DMS114 treated with DMSO at 0.1 percent for 48 hours (cell line): Measurements from ENCODE around the gene KIF27.
A peak's percentile ranks its signal among the peaks of the same experiment; 100 is the strongest.
"Not testable (repeated sequence)": the region's sequence is repeated elsewhere in the genome, so short reads cannot be mapped to it uniquely, and the experiment has no call there.

ENCODE experiments used
- DNase-seq: peaks from one replicate; lab custom pipeline; 2025; ENCODE audit not compliant: unreplicated experiment; lab: John Stamatoyannopoulos, UW

The KIF27 gene, protein sequence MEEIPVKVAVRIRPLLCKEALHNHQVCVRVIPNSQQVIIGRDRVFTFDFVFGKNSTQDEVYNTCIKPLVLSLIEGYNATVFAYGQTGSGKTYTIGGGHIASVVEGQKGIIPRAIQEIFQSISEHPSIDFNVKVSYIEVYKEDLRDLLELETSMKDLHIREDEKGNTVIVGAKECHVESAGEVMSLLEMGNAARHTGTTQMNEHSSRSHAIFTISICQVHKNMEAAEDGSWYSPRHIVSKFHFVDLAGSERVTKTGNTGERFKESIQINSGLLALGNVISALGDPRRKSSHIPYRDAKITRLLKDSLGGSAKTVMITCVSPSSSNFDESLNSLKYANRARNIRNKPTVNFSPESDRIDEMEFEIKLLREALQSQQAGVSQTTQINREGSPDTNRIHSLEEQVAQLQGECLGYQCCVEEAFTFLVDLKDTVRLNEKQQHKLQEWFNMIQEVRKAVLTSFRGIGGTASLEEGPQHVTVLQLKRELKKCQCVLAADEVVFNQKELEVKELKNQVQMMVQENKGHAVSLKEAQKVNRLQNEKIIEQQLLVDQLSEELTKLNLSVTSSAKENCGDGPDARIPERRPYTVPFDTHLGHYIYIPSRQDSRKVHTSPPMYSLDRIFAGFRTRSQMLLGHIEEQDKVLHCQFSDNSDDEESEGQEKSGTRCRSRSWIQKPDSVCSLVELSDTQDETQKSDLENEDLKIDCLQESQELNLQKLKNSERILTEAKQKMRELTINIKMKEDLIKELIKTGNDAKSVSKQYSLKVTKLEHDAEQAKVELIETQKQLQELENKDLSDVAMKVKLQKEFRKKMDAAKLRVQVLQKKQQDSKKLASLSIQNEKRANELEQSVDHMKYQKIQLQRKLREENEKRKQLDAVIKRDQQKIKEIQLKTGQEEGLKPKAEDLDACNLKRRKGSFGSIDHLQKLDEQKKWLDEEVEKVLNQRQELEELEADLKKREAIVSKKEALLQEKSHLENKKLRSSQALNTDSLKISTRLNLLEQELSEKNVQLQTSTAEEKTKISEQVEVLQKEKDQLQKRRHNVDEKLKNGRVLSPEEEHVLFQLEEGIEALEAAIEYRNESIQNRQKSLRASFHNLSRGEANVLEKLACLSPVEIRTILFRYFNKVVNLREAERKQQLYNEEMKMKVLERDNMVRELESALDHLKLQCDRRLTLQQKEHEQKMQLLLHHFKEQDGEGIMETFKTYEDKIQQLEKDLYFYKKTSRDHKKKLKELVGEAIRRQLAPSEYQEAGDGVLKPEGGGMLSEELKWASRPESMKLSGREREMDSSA (N-terminal part only)

DNA sequence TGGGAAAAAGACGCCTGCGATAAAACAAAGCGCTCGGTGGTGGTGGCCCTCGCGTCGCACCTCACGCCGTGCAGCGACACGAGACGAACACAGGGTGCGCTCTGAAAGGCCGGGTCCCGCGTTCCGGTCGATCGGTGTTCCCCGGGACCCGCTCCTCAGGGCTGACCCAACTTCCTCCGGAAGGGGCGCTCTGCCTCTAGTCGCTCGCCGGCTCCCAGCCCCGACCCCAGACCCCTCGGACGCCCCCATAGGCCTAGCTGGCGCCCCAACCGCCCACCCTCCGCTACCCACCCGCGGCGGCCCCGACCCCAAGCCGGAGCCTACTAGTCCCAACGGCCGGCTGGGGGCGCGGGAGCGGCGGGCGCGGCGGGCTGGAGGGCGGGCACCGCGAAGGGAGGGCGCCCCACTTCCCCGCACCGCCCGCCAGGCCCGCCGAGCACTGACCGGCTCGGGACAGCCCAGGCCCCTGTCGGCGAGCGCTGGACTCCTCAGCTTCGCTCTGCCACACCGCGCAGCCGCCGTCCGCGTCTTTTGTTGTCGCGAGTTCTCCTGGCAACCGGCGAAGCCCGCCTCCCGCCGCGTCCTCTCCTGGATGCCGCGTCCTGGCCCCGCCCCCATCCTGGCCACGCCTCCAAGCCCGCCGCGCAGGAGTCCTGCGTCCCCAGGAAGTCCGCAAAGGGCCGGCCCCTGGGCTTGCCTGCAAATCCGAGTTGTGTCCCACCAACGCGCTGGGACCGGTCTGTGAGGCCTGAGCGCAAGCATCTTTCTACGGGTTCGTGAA lies at the start of gene KIF27:
KIF27 (minus strand) TSS at position 506 of the 781 bp plus-strand sequence. CDS start 5,841 bp downstream, outside the sequence.
- DNase-seq = peak; percentile 75

DNA sequence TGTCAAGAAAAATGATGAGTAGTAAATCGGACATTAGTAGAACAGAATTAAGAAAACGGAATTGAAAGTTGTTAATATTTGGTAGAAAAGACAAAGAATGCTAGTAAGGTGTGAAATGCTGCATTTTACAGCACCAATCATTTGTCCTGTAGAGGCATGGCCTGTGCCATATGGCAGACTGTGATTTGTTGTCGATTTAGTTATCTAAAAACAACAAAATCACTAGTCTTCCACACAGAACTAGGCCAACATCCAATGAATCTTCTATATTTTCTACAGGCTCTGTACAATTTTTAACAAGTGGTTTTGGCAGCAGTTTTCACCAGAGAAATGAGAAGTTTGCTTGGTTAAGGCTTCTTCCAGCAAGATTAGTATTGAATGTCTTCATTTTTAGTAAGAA lies 48.4 kb upstream of the KIF27 start:
- no peak for DNase-seq

DNA sequence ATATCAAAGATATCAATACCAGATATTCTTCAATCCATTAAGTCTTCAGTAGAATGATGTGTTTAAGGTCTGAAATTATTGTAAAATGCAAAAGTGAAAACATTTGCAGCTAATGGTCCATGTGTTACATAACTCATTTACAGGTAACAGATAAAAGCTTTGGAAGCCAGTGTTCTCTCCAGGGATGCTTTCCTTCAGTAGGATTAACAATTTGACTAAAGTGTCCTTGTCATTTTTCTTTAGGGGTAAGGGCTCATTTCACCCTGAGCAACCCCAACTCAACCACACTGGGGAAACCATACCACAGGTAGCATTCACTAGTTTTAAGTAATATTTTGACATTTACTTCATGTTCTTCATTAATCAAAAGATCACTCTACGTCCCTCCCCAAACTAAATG lies 45.8 kb upstream of the KIF27 start:
- DNase-seq = no peak

DNA sequence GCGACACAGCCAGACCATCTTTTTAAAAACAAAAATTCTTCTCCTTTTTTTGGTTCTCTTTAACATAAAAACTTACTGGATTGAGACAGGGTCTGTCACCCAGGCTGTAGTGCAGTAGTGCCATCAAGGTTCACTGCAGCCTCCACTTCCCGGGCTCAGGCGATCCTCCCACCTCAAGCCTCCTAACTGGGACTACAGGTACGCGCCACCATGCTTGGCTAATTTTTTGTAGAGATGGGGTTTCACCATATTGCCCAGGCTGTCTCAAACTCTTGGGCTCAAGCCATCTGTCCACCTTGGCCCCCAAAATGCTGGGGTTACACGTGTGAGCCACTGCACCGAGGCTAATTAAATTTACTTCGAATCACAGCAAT lies 45.0 kb upstream of the KIF27 start:
- no peak for DNase-seq

DNA sequence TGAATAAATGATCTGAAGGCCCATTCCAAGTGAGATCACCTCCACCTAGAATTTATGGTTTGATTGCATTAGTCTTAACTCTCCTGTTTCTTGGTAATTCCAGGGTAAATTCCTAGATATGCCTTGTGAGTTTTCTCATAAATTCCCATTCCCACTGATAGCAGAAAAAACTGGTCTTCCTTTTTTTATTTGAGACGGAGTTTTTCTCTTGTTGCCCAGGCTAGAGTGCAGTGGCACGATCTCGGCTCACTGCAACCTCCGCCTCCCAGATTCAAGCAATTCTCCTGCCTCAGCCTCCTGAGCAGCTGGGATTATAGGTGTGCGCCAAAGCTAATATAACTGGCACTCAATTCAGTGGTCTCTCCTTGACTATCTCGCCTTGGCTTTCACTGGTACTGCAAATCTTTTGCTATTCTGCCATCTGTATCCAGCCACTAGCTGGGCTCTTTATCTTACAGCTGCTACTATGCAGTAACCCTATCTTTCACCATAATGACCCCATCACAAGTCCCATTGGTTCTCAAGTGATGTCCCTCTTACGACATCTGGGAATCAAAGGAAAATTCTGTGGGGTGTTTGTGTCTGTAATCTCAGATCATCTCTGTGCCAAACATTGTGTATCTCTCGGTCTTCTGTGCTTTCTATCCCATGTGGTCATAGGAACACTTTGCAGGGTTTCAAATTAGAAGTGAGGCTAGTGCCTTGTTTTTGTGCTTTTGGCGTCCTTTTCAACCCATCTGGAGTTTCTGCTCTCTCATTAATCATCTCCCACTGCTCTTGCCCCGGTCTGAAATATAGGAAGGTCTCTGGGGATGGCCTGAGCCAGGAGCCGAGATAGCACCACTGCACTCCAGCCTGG lies 44.3 kb upstream of the KIF27 start:
- DNase-seq = peak; percentile 37

DNA sequence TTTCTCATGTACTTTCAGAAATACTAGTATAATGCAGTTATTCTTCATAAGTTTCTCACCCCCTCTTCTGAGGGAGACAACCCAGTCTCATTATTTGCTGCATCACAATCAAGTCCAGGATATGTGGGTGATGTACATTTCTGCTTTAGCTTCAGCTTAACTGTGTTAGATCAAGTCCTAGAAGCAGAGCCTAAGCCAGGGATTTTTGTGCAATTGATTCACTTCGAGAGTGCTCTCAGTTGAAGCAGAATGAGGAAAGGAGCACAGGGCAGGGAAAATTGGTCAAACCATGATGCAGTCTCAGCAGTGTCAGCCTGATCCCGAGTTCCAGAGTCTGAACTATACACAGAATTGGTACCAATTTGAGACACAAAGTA lies 43.7 kb upstream of the KIF27 start:
- peak; percentile 40 for DNase-seq

DNA sequence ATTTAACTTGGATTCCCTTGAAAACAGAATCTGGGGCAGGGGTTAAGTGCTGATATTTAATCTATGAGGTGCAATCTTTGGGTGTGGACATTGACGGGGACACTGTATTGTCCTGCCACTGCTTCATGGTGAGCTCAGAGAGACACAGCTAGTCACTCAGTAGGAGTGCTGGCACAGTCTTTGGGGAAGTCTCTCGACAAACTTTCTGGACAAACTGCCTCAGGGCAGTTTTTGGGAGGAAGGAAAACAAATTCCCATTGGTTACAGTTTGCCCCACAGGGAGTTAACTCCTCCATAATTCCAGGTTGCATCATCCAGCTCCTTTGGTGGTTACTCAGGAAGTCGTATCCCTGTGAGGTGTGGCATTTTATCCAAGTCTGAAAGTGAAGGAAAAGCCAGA lies 40.9 kb upstream of the KIF27 start:
- DNase-seq = no peak

DNA sequence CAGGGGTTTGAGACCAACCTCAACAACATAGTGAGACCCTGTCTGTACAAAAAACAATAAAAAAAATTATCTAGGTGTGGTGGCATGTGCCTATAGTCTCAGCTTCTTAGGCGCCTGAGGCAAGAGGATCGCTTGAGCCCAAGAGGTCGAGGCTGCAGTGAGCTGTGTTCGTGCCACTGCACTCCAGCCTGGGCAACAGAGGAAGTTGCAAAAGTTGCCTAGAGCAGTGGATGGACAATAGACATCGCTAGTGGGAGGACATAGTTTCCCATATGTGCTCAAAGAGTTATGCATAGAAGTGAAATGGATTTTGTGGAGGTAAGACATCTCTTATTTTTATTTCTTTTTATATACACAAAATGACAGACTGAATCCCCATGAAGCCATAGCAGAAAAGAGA lies 39.8 kb upstream of the KIF27 start:
- no peak for DNase-seq

DNA sequence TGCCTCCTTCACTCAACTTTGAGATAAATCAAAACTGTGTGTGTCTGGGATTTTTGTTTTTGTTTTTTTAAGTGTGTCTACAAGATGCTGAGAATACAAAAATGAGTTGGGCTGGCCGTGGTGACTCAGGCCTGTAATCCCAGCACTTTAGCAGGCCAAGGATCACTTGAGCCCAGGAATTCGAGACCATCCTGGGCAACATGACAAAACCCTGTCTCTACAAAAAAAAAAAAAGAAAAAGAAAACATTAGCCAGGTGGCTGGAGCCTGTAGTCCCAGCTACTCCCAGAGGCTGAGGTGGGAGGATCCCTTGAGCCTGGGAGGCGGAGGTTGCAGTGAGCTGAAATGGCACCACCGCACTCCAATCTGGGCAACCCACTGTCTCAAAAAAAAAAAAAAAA lies 37.8 kb upstream of the KIF27 start:
- no peak for DNase-seq

DNA sequence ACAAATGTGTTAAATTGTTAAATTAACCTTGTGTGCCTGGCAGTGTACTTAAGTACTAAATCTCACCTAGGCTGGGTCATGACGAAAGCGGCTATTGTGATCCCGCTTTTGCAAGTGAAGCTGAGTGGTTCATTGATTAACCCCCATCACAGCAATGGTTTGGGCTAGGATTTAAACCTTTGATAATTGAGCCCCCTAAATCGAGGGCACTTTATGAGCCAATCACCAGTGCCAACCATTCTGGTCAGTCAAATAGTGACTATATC lies 35.9 kb upstream of the KIF27 start:
- no peak for DNase-seq

DNA sequence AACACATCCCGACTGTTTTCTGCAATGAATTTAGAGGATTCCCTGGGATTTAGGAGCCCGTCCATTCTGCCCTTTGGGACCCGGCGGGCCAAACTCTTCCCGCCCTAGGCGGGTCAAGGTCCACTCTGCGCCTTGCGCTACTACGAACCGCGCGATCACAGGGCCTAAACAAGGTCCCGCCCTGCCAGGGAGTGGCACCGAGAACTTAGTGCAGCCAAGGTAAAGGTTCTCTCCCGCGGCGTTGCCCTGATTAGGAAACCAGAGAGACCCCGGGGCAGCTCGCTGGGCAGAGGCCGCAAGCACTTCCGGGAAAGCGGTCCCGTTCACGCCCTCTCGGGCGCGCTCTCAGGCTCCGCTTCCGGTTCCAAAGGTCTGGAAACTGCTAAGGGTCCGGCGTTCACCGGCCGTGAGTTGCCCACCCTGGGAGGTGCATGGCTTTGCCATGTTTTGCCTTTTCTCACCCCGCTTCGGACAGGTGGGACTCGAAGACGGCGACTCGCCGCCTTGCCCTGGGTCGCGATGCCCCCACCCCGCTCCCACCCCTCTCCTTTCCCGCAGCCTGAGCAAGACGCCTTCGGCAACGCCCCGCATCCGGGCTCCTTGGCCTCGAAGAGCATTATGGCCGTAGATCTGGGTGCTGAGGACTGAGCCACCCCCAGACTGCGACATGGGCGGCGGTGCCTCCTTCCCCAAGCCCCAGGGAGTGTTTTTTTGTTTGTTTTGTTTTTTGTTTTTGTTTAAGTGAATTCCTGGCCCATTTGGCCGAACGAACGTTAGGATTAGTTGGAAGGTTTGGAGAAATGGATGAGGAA lies 35.4 kb upstream of the KIF27 start:
- DNase-seq = peak; percentile 39

DNA sequence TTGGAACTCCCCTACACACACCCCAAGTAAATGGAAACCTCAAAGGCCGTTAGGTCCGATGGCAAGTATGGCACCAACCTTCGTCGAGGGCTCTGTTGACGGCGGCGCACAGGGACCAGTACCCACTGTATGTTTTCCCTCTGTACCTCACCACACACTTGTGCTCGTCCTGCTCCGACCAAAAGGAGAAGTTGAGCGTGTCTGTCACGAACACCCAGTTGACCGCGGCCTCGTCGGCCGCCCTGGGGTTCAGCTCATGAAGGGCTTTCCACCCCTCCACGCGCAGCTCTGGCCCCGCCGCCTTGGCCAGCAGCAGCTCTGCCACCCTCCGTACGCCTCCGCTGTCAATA lies 34.8 kb upstream of the KIF27 start:
- no peak for DNase-seq

DNA sequence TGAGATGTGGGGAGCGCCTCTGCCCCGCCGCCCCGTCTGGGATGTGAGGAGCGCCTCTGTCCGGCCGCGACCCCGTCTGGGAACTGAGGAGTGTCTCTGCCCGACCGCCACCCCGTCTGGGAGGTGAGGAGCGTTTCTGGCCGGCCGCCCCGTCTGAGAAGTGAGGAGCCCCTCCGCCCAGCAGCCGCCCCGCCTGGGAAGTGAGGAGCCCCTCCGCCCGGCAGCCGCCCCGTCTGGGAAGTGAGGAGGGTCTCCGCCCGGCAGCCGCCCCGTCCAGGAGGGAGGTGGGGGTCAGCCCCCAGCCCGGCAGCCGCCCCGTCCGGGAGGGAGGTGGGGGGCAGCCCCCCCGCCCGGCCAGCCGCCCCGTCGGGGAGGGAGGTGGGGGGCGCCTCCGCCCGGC lies 26.9 kb upstream of the KIF27 start:
- not testable (repeated sequence) for DNase-seq

DNA sequence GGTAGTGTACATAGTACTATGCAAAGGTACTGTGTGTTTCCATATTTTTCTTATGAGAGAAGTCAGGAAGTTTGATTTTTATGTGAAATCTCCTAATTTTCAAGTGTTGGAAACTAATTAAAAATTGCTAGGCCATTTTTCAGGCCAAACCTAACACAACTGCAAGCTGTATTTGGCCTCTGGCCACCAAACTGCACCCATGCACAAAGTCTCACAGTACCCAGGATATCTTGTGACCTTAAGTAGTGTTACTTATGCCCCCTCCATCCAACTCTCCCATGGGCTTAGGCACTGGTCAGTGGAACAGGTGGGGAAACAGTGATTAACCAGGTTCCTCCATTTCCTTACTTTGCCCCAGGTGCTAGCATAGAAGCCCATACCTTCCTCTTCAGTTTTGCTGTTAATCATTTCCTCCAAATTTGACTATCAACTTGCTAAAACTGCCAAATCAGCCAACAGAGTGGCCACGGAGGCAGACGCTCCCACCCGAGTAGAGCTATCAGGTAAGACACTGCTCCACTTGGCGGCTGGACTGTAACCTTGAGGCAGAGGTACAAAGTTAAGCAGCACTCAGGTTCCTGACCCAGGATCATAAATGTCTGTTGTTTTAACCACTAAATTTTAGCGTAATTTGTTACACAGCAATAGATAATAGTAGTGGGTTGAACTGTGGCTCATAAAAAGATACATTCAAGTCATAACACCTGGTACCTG lies 19.5 kb upstream of the KIF27 start:
- DNase-seq = no peak

DNA sequence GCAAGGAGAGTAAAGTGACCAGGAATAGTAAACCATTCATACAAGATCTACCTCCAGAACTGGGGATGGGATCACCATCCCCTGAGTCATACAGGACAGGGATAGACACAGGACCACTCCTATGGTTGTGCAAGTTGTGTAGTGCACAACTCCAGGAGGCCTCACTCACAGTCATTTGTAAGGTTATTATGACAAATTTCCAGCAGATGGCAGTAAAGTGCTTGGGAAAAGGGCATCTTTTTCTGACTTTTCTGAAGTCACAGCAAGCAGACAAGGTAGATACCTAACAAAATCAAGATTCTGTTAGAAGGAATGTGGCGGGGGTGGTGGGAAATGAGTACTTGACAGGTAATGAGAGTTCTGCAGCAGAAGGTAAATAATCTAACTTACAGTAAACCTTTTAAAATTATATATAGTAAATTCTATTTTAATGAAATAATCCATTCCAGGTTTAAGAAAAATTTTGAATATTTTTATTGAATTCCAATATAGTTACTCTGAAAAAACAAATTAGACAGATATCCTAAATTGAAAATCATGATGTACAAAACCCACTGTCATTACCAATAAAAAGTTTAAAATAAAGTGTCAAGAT lies 16.7 kb upstream of the KIF27 start:
- DNase-seq = peak; percentile 48

DNA sequence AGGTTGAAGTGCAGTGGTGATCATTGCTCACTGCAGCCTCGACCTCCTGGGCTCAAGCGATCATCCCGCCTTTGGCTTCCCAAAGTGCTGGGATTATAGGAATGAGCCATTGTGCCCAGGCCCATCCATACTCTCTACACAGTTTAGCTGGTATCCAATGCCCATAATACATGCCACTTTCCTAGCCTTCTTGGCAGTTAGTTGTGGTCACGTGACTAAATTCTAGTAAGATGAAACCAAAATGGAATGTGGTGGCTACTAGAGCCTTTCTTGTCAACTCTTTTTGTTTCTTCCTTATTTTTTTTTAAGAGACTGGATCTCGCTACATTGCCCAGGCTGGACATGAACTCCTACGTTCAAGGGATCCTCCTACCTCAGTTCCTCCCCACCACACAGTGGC lies 15.3 kb upstream of the KIF27 start:
- DNase-seq = no peak

DNA sequence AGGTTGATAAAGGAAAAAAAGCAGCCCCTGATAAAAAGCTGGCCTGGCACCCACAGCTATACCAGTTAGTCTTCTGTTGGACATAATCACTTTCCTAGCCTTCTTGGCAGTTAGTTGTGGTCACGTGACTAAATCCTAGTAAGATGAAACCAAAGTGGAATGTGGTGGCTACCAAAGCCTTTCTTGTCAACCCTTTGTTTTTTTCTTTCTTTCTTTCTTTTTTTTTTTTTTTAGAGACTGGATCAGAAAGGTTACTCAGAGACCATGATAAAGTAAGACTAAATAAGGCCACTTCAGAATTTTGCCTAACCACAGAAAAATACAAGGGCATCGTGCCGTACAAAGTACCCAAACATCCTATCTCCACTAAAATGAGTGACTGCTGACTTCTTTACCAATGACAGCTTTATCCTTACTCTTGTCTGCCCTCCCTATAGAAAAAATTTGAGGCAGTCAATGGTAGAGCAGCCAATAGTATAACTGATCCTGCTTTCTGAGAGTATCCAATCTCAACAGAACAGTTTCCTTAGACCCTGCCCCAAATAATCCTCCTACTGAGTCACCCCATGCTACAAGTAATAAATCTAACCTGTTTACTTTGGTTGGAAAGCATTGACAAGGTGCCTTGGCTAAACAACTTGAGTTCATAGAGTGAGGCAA lies 14.2 kb upstream of the KIF27 start:
- DNase-seq = no peak
